Neural crest cell (in vitro differentiated cells): Measurements from ENCODE around the gene IGSF1. TPM values are rescaled to one million over a fixed set of nuclear protein-coding genes. Genes with fewer than 3 reads are reported as not detected.

Source experiments
- DNase-seq: peaks from one replicate; pipeline ENCODE4 v3.0.0; 2021; ENCODE audit warnings: low read depth, mixed read lengths, low spot score
- H3K27ac Mint-ChIP-seq: one replicate; pipeline ENCODE4 v1.8.0; 2021; ENCODE audit warnings: mild to moderate bottlenecking, mixed read lengths; ENCODE audit not compliant: unreplicated experiment
- H3K27me3 Mint-ChIP-seq: 2 replicates; pipeline ENCODE4 v1.8.0; 2021; ENCODE audit warnings: low read depth, mild to moderate bottlenecking, mixed read lengths
- H3K36me3 Mint-ChIP-seq: 2 replicates; pipeline ENCODE4 v1.8.0; 2021; ENCODE audit warnings: low read depth, mild to moderate bottlenecking, mixed read lengths
- H3K4me1 Mint-ChIP-seq: 2 replicates; pipeline ENCODE4 v1.8.0; 2021; ENCODE audit warnings: mixed read lengths
- H3K4me3 Mint-ChIP-seq: one replicate; pipeline ENCODE4 v1.8.0; 2021; ENCODE audit warnings: mild to moderate bottlenecking, mixed read lengths
- H3K9me3 Mint-ChIP-seq: 2 replicates; pipeline ENCODE4 v1.8.0; 2021; ENCODE audit warnings: mixed read lengths
- total RNA-seq: library from RNA; stranded (reverse); gene quantifications from 2 replicates; pipeline ENCODE4 v1.2.1, GENCODE V29; 2021
- TF ChIP-seq, protein P1 (sequence below): fragments of 200-600 bp; sonication (generic); conservative IDR thresholded peaks from 2 replicates; pipeline ENCODE4 v1.5.0; 2021; ENCODE audit warnings: antibody characterized with exemption, mild to moderate bottlenecking

IGSF1 gene
- total RNA-seq, 1 donor from 2014 or later: 3.9 TPM

DNA sequence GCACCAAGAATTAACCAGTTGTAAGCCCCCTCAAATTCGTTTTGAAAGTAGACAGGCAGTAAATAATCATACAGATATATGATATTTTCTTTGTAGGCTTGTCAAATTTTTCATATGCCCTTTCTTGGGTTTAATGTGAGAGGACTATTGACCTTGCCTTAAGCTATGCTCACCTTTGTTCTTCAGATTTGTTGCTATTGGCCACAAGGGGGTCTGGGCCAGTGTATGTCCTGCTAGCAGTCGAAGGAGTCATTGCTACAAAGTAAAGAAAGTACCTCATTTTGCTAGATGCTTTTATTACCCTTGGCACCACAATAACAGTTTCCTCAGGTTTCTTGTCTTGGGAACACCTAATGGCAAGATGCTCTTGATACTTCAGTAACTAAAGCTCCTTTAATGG, 51.7 kb downstream of the IGSF1 start:
- H3K36me3 Mint-ChIP-seq: no peaks in the 10 kb centered on the region
- H3K4me1 Mint-ChIP-seq: peaks cover 13% of the 10 kb centered on the region

DNA sequence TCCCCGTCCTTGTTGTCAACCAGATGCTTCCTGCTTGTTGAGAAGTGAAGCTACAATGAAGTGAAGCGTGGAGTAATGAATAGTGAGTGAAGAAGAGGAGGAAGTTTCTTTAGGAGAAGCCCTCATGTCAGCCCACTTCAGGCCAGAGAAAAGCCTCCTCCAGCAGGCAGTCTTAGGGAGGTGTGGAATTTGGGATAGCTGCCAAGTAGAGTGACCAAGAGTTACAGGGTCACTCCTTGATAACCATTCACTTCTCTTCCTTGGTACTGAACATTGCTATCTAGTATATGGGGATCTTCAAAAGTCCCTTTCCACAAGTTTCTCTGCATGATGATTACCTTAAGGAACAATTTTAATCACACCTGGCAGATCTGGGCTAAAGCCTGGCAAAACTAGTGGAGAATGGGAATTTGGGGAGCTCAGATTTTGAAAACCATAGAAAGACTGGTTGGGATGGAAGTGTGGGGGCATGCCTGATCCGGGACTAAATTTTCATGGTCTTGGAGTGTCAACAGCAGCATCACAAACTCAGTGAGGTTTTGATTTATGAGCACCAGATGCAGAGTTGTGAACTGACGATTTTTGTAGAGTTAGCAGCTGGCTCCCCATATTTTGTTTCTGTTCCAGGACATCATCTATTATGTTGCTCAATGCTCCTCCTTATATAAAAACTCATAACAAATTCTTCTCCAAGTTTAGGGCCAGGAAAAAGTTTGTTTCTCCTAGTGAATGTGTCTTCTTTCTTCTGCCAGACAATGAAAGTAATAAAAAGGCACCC, 53.1 kb downstream of the IGSF1 start:
- TF ChIP-seq, protein P1, sequence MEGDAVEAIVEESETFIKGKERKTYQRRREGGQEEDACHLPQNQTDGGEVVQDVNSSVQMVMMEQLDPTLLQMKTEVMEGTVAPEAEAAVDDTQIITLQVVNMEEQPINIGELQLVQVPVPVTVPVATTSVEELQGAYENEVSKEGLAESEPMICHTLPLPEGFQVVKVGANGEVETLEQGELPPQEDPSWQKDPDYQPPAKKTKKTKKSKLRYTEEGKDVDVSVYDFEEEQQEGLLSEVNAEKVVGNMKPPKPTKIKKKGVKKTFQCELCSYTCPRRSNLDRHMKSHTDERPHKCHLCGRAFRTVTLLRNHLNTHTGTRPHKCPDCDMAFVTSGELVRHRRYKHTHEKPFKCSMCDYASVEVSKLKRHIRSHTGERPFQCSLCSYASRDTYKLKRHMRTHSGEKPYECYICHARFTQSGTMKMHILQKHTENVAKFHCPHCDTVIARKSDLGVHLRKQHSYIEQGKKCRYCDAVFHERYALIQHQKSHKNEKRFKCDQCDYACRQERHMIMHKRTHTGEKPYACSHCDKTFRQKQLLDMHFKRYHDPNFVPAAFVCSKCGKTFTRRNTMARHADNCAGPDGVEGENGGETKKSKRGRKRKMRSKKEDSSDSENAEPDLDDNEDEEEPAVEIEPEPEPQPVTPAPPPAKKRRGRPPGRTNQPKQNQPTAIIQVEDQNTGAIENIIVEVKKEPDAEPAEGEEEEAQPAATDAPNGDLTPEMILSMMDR: no peak
- Mint-ChIP-seq H3K4me1 (peaks cover 13% of the 10 kb centered on the region), H3K27me3 (peaks cover 3% of the 10 kb centered on the region), H3K9me3 (peaks cover 2% of the 10 kb centered on the region), H3K27ac (no peak overlapping the region), H3K4me3 (no peak overlapping the region), H3K36me3 (no peaks in the 10 kb centered on the region)
- DNase-seq: no peak

More for the DNA sequence above, 51.7 kb downstream of the IGSF1 start:
- no peak for DNase-seq
- Mint-ChIP-seq H3K27ac (no peak overlapping the region), H3K9me3 (peaks cover 2% of the 10 kb centered on the region), H3K27me3 (peaks cover 3% of the 10 kb centered on the region), H3K4me3 (no peak overlapping the region)
- TF ChIP-seq, protein P1: no peak

DNA sequence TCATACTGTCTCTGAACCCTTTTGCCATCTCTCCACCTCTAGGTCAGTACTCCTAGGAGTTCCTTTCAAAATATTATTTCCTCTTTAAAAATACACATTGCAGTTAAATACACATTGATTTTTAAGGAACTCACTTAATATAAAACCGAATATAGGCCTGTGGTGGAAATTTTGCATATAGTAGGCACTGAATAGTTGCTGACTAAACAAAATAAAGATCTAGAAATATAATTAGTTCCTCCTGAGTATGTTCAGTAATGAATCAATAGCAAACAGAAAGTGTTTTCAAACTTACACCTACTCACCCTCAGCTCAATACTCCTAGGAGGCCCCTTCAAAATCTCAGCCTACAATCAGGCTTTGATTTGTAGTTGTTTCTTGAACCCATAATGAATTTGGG, 61.5 kb downstream of the IGSF1 start:
- Mint-ChIP-seq H3K4me1 (no peaks in the 10 kb centered on the region), H3K9me3 (no peaks in the 10 kb centered on the region), H3K4me3 (no peak overlapping the region), H3K27me3 (peaks cover 5% of the 10 kb centered on the region), H3K27ac (no peak overlapping the region), H3K36me3 (no peaks in the 10 kb centered on the region)
- TF ChIP-seq, protein P1: no peak
- no peak for DNase-seq

DNA sequence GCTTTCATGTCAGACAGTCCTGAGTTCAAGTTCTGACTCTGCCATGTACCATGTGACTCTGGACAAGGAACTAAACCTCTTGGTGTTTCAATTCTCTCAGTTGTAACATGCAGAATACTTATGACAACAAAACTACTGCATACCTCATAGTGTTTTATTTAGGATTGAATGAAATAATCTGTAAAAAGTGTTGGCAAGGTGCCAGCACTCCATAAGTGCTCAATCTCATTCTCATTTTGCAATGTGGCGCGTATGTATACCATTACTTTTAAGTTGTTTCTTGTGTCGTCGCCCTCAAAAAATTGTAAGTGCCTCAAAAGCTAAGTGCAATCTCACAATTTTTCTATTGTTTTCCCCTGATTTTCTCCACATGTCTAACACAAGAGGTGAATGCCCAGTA, 62.5 kb downstream of the IGSF1 start:
- Mint-ChIP-seq H3K9me3 (no peaks in the 10 kb centered on the region), H3K4me3 (no peak overlapping the region), H3K36me3 (no peaks in the 10 kb centered on the region), H3K27me3 (peaks cover 5% of the 10 kb centered on the region), H3K27ac (no peak overlapping the region), H3K4me1 (no peaks in the 10 kb centered on the region)
- TF ChIP-seq, protein P1: no peak
- no peak for DNase-seq

DNA sequence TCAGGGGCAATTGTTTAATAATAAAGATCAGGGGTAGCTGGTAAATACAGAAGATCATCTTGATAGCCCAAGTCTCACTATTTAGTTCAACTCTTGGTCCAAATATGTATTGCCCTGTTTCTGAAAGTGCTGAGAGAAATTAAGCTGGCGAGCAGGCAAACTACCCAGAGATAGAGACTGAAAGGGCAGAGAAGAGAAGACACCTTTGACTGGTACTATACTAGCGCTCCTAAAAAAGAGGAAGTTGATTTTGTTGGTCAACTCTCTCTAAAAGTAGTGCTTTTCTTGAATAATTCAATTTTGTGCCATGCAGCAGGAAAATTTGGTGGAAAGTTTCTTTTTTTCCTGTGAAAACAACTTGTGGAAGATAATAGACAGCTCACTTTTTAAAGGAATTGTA, 64.0 kb downstream of the IGSF1 start:
- Mint-ChIP-seq H3K36me3 (no peaks in the 10 kb centered on the region), H3K4me3 (no peak overlapping the region), H3K27ac (no peak overlapping the region), H3K27me3 (peaks cover 5% of the 10 kb centered on the region), H3K4me1 (no peaks in the 10 kb centered on the region), H3K9me3 (no peaks in the 10 kb centered on the region)
- no peak for DNase-seq
- TF ChIP-seq, protein P1: no peak

Other genes starting within 250 kb of the IGSF1 start
- gene ARHGAP36, start 231.0 kb downstream of the IGSF1 start, total RNA-seq: 1.8 and 2.4 TPM in 2 replicates